ENCODE data around the gene NREP.

Gene NREP

DNA sequence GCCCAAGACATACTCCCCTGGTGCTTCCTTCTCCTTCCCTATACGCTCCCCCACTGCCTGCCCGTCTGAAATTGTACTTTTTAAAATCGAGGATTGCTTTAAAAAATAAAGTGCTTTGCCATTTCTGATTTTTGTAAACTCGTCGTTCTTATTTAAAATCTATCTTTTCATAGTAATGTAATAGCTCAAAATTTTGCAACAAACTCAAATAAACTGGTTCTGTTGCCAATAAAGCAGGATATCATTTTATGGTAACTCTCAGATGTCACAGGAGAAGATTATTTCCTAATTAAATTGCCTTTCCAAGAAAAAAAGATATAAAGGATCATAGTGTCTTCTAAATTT is 1.3 kb upstream of the NREP start:
- Histone ChIP-seq H3K4me3 (ENCODE audit: low read length) (peak overlapping the region; percentile 24), H3K27me3 (ENCODE audit: control insufficient read depth, insufficient read depth, low read length) (no peaks in the 10 kb centered on the region), H3K4me1 (ENCODE audit: control insufficient read depth, insufficient read depth, low read length) (peaks cover 8% of the 10 kb centered on the region), H3K36me3 (ENCODE audit: control insufficient read depth, insufficient read depth, low read length) (no peaks in the 10 kb centered on the region), H3K9me3 (ENCODE audit: control insufficient read depth, low read length) (no peaks in the 10 kb centered on the region), H3K9ac (ENCODE audit: low read length) (peak overlapping the region; percentile 85)

DNA sequence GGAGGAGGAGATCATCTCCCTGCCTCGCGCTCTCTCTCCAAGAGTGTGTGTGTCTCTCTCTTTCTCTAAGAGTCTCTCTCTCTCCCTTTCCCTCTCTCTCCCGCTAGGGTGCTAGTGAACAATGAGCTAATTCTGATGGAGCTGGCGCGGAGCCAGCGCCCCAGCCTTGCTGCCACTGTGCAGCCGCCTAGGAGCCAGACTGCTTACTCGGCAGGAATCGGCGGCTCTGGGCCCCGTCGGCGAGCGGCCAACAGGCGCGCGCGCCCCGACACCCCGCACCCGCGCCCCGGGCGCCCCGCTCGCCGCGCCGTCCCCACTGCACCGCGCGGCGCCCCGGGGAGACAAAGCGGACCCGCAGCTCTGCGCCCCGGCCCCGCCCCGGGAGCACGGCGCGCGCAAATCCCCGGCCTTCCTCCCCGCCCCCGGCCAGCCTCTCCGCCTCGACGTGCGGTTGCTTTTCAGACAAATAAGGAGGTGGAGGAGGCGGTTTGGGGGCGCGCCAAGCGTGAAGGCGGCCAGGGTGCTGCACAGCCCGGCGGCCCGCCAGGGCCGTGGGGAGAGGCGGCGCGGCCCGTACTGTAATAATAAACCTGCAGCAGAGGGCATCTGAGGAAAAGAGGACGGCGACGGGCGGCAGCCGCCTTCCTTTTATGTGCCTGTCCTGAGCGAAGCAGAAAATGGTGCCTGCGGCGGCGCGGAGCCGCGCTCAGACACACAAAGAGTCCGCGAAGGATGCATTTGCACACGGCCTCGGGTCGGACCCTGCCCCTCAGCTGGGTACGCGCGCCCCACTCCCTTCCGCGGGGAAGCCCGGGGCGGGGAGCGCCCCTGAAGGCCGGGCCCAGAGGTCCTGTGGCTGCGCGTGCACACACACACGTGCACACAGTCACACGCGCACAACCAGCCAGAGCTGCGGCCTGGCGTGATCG is 625 bp upstream of the NREP start:
- peak overlapping the region; percentile 24 for H3K4me3 ChIP-seq (ENCODE audit: low read length)
- H3K36me3 ChIP-seq (ENCODE audit: control insufficient read depth, insufficient read depth, low read length) = no peaks in the 10 kb centered on the region
- no peaks in the 10 kb centered on the region for H3K27me3 ChIP-seq (ENCODE audit: control insufficient read depth, insufficient read depth, low read length)
- H3K9ac ChIP-seq (ENCODE audit: low read length) = peak overlapping the region; percentile 85
- peaks cover 8% of the 10 kb centered on the region for H3K4me1 ChIP-seq (ENCODE audit: control insufficient read depth, insufficient read depth, low read length)
- H3K9me3 ChIP-seq (ENCODE audit: control insufficient read depth, low read length) = no peaks in the 10 kb centered on the region

DNA sequence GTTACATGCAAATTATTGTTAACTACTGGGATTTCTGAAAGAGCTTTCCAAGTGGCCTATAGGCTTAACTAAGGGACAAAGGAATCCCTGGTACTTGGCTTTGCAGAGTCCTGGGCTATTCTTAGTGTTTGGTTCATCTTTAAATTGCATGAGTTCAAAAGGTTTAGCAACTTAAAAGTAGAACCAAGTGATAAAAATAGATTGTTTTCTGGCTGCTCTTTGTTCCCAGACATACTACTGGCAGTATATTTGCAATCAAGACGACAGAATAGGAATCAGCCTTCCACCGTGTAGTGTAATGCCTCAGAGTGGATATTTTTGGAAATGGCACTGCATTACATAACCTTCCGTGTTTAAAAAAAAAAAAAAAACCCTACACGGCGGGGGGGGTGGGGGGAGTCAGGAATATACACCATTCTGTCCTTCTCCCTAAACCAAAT is 1.0 kb downstream of the NREP start:
- no peaks in the 10 kb centered on the region for H3K9me3 ChIP-seq (ENCODE audit: control insufficient read depth, low read length)

DNA sequence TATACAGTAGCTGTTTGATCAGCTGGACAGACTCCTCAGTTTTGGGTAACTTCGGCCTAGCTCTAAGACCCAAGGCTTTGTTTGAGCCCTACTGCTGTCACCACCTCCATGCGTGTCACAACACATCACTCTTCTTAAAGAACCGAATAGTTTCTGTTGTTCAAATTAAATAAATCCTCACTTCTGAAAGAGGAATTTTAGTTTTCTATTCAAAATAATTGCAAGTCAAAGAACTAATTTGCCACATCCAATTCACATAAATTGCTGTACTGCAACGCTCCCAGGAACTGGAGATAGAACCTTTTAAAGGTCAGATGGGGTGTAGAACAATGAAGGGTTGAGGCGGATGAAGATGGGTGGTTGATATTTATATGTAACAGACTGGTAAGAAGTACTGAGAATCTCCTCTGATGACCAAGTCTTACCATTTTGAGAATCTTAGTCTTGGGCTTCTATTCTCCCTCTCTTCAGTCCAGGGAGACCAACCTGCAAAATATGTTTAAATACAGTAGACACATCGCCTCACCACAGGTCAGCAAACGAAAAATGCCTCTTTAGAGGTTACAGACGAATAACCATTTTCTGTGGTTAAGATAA is 1.6 kb downstream of the NREP start:
- Histone ChIP-seq H3K9ac (ENCODE audit: low read length) (no peak overlapping the region), H3K4me1 (ENCODE audit: control insufficient read depth, insufficient read depth, low read length) (peaks cover 8% of the 10 kb centered on the region), H3K4me3 (ENCODE audit: low read length) (no peak overlapping the region), H3K36me3 (ENCODE audit: control insufficient read depth, insufficient read depth, low read length) (no peaks in the 10 kb centered on the region), H3K27me3 (ENCODE audit: control insufficient read depth, insufficient read depth, low read length) (no peaks in the 10 kb centered on the region), H3K9me3 (ENCODE audit: control insufficient read depth, low read length) (no peaks in the 10 kb centered on the region)

More for the DNA sequence above, 1.0 kb downstream of the NREP start:
- no peaks in the 10 kb centered on the region for H3K27me3 ChIP-seq (ENCODE audit: control insufficient read depth, insufficient read depth, low read length)
- H3K9ac ChIP-seq (ENCODE audit: low read length) = peak overlapping the region; percentile 67
- peaks cover 8% of the 10 kb centered on the region for H3K4me1 ChIP-seq (ENCODE audit: control insufficient read depth, insufficient read depth, low read length)
- H3K36me3 ChIP-seq (ENCODE audit: control insufficient read depth, insufficient read depth, low read length) = no peaks in the 10 kb centered on the region
- H3K4me3 ChIP-seq (ENCODE audit: low read length) = no peak overlapping the region

DNA sequence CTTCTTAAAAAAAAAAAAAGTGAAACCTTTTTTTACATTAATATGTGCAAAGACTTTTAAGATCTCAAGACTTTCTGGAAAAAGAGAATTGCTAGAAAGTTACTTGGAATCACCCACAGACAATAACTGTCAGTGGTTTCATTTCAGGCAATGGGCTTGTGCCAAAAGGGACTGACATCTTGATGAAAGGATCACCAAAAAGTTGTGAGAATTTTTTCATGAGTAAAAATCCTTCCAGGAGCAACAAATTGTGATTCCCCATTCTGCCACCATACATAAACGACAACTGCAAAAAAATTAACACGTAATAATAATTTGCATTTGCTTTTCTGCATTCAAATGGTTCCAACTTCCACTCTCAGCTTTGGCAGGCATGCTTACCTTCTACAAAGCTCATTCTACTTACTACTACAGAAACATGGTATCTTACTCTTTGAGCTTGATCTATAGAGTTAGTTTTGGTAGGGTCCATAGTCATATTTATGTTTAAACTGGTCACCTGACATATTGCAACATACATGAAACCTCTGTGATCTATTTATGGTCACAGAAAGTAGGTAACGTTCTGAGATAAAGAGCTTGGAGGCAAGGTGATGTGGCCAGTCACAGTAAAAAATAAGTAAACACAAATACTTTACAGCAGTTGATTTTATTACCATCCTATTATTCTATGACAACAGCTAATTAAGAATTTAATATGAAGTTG is 3.0 kb downstream of the NREP start:
- Histone ChIP-seq H3K9ac (ENCODE audit: low read length) (no peak overlapping the region), H3K4me3 (ENCODE audit: low read length) (no peak overlapping the region), H3K36me3 (ENCODE audit: control insufficient read depth, insufficient read depth, low read length) (no peaks in the 10 kb centered on the region), H3K9me3 (ENCODE audit: control insufficient read depth, low read length) (no peaks in the 10 kb centered on the region), H3K4me1 (ENCODE audit: control insufficient read depth, insufficient read depth, low read length) (peaks cover 8% of the 10 kb centered on the region), H3K27me3 (ENCODE audit: control insufficient read depth, insufficient read depth, low read length) (no peaks in the 10 kb centered on the region)

DNA sequence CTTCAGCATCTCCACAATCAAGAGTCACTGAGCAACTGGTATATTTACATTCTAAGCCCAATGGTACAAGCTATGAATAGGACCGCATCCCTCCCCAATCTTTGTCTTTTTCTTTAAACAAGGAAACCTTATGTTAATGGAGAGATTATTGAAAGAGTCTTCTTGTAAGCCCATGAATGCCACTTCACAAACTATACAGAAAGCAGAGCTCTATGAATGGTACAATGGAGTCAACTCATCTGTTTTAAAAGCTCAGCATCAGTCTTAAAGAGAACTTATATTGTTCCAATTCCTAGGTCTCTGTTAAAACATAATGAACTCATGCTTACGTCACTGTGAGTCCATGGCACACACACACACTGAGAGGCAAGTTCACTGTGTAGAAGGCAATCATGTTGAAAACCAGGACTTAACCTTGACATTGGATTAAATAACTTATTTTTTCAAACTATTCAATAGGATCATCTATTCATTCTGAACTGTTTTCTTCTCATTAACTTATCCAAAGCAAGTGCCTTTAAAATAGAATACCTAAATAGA is 4.5 kb downstream of the NREP start:
- H3K36me3 ChIP-seq (ENCODE audit: control insufficient read depth, insufficient read depth, low read length) = no peaks in the 10 kb centered on the region
- H3K9ac ChIP-seq (ENCODE audit: low read length) = no peak overlapping the region
- H3K4me1 ChIP-seq (ENCODE audit: control insufficient read depth, insufficient read depth, low read length) = no peaks in the 10 kb centered on the region
- H3K4me3 ChIP-seq (ENCODE audit: low read length) = no peak overlapping the region
- H3K27me3 ChIP-seq (ENCODE audit: control insufficient read depth, insufficient read depth, low read length) = no peaks in the 10 kb centered on the region
- no peaks in the 10 kb centered on the region for H3K9me3 ChIP-seq (ENCODE audit: control insufficient read depth, low read length)

DNA sequence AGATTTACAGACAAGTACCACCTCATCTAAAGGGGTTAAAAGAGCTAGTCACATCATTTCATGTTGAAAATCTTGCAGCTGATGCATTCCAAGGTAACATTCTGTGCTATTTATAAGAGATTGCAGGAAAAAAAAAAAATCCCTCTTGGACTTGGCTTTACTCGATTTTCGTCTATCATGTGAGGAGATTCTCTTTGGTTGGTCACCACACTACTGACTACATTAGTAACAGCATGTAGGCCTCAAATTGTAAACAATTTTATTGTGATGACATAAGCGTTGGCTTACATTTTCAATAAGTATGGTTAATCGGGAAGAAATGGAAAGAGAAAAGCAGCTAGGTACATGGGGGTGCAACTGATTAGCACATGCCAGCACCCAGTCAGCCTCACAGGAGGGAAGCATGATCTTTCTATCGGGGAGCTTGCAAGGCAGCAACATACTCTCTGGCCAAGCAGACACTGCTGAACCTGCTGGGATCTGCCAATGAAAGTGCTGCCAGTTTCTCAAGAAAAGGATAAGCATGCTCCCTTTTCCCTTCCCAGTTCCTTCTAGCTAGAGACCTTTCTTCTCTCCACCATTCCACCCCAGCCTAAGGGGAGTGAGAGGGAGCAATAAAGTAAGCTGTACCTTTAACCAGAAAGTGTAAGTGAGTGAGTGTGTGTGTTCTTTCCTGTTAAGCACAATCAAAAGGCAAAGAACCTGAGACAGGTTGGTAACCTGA is 7.5 kb downstream of the NREP start:
- Histone ChIP-seq H3K9me3 (ENCODE audit: control insufficient read depth, low read length) (no peaks in the 10 kb centered on the region), H3K4me1 (ENCODE audit: control insufficient read depth, insufficient read depth, low read length) (no peaks in the 10 kb centered on the region), H3K4me3 (ENCODE audit: low read length) (no peak overlapping the region), H3K9ac (ENCODE audit: low read length) (no peak overlapping the region), H3K27me3 (ENCODE audit: control insufficient read depth, insufficient read depth, low read length) (no peaks in the 10 kb centered on the region), H3K36me3 (ENCODE audit: control insufficient read depth, insufficient read depth, low read length) (no peaks in the 10 kb centered on the region)

DNA sequence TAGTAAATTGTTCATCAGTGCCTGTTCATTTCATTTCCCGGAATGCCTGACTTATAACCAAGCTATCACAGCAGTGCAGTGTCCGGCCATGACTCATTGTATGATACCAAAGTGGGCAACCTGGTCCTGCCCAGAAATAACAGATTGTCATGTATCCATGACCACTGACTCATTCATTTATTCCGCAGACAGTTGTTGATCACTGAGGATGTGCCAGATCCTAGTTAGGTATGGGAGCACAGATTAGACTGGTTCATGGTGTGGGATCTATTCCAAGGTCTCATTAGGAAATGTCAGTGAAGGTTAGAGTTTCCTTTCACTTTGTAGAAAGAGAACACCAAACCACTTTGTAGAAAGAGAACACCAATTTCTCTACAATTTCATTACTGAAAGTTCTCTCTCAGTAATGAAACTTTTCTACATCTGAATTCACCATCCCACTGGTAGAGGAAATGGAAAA is 8.7 kb downstream of the NREP start:
- Histone ChIP-seq H3K9ac (ENCODE audit: low read length) (no peak overlapping the region), H3K27me3 (ENCODE audit: control insufficient read depth, insufficient read depth, low read length) (no peaks in the 10 kb centered on the region), H3K36me3 (ENCODE audit: control insufficient read depth, insufficient read depth, low read length) (no peaks in the 10 kb centered on the region), H3K4me3 (ENCODE audit: low read length) (no peak overlapping the region), H3K4me1 (ENCODE audit: control insufficient read depth, insufficient read depth, low read length) (no peaks in the 10 kb centered on the region), H3K9me3 (ENCODE audit: control insufficient read depth, low read length) (no peaks in the 10 kb centered on the region)

DNA sequence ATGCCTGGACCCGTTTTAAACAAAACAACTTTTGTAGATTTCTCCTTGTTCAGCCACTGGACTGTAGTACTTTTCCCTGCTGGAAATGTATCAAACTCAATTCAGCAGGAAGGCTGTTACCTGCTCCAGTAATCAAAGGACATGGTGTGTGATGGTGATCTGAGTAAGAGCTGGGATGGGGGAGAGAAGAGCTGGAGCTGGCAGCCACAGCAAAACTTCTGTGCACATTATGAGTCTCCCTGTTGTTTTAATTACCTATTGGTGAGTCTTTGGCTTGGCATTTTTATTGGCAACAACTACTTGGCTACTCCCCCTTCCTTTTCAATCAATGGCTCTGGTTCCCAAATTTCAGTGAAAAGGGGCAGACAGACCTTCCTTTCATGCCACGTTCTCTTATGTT is 9.7 kb downstream of the NREP start:
- peaks cover 9% of the 10 kb centered on the region for H3K4me1 ChIP-seq (ENCODE audit: control insufficient read depth, insufficient read depth, low read length)
- H3K9me3 ChIP-seq (ENCODE audit: control insufficient read depth, low read length) = no peaks in the 10 kb centered on the region
- no peak overlapping the region for H3K9ac ChIP-seq (ENCODE audit: low read length)
- no peaks in the 10 kb centered on the region for H3K36me3 ChIP-seq (ENCODE audit: control insufficient read depth, insufficient read depth, low read length)
- H3K4me3 ChIP-seq (ENCODE audit: low read length) = no peak overlapping the region
- H3K27me3 ChIP-seq (ENCODE audit: control insufficient read depth, insufficient read depth, low read length) = no peaks in the 10 kb centered on the region

DNA sequence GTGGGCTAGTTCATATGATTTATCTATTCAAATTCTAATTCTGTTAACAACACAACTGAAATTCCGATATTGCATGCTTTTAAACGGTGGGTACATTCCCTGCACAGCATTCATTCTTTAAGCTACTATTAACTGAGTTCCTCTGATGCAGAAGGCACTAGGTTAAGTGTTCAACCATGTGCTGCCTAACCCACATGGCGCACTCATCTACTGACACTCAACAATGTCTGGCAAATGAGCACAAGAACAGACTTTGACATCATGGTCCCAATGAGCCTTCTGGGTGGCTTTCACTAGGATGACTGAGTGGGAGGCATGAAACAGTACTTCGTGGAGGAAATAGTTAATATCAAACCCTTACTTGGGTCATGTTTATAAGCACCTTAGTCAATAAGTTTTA is 10.2 kb downstream of the NREP start:
- no peaks in the 10 kb centered on the region for H3K27me3 ChIP-seq (ENCODE audit: control insufficient read depth, insufficient read depth, low read length)
- no peak overlapping the region for H3K4me3 ChIP-seq (ENCODE audit: low read length)
- no peaks in the 10 kb centered on the region for H3K9me3 ChIP-seq (ENCODE audit: control insufficient read depth, low read length)
- no peaks in the 10 kb centered on the region for H3K36me3 ChIP-seq (ENCODE audit: control insufficient read depth, insufficient read depth, low read length)
- H3K9ac ChIP-seq (ENCODE audit: low read length) = no peak overlapping the region
- peaks cover 14% of the 10 kb centered on the region for H3K4me1 ChIP-seq (ENCODE audit: control insufficient read depth, insufficient read depth, low read length)

DNA sequence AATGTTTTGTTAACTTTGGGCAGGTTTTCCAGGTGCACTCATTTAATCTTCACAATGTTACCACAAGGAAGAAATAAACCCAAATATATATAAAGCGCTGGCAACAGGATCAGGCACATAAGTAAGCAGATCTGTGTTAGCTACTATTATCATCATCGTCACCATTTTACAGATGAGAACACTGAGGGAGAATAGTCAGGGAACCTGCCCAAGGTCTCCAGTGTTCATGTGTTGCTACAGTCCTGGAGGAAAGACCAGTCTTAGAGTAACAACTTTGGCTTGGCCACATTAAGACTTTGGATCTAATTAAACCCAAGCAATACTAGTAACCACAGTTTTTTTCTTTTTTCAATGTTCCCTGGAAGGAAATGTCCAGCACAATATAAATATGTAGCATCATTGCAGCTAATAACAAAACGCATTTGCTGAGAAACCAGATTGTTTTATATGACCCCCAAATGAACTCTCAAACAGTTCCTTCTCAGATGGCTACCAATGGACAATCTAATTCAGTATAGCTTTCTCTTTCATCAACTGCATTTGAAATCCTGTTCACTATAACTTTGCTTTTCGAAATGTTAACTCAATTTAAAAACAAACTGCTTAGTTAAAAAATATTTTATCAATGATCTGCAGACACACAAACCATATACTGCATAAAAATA is 11.8 kb downstream of the NREP start:
- no peaks in the 10 kb centered on the region for H3K27me3 ChIP-seq (ENCODE audit: control insufficient read depth, insufficient read depth, low read length)
- H3K4me1 ChIP-seq (ENCODE audit: control insufficient read depth, insufficient read depth, low read length) = peaks cover 18% of the 10 kb centered on the region
- H3K9ac ChIP-seq (ENCODE audit: low read length) = no peak overlapping the region
- H3K4me3 ChIP-seq (ENCODE audit: low read length) = no peak overlapping the region
- H3K9me3 ChIP-seq (ENCODE audit: control insufficient read depth, low read length) = no peaks in the 10 kb centered on the region
- H3K36me3 ChIP-seq (ENCODE audit: control insufficient read depth, insufficient read depth, low read length) = no peaks in the 10 kb centered on the region
